Osteoblast (primary cell): Measurements from ENCODE around the gene SEMA4B. TPM values are rescaled to one million over a fixed set of nuclear protein-coding genes. Genes with fewer than 3 reads are reported as not detected.

ENCODE experiments used
- DNase-seq: peaks from one replicate; pipeline ENCODE4 v3.0.0; 2011; ENCODE audit warnings: low spot score, mixed read lengths; ENCODE audit not compliant: insufficient read length; ENCODE audit errors: missing footprints
- H2AFZ ChIP-seq: 2 replicates; pipeline ENCODE4 v1.6.0; 2011; ENCODE audit warnings: mild to moderate bottlenecking, low read length
- H3K27ac ChIP-seq: 2 replicates; pipeline ENCODE4 v1.5.1; 2011; ENCODE audit warnings: mild to moderate bottlenecking, low read depth, low read length, moderate library complexity
- H3K27me3 ChIP-seq: 2 replicates; pipeline ENCODE4 v1.6.0; 2012; ENCODE audit warnings: mild to moderate bottlenecking, control low read depth, inconsistent platforms, low read length, moderate library complexity; ENCODE audit not compliant: insufficient read depth
- H3K36me3 ChIP-seq: 2 replicates; pipeline ENCODE4 v1.5.1; 2011; ENCODE audit warnings: mild to moderate bottlenecking, low read length, control low read depth, moderate library complexity; ENCODE audit not compliant: insufficient read depth
- H3K4me1 ChIP-seq: 2 replicates; pipeline ENCODE4 v1.5.1; 2011; ENCODE audit warnings: mild to moderate bottlenecking, low read length, control low read depth, moderate library complexity; ENCODE audit not compliant: insufficient read depth
- H3K4me2 ChIP-seq: 2 replicates; pipeline ENCODE4 v1.6.0; 2011; ENCODE audit warnings: mild to moderate bottlenecking, low read length; ENCODE audit not compliant: insufficient read depth
- H3K4me3 ChIP-seq: fragments of 200-600 bp; sonication (generic); 3 replicates; pipeline ENCODE4 v1.5.1; 2012; ENCODE audit warnings: mild to moderate bottlenecking, low read length, inconsistent platforms; ENCODE audit not compliant: insufficient read depth
- H3K79me2 ChIP-seq: 2 replicates; pipeline ENCODE4 v1.6.0; 2012; ENCODE audit warnings: mild to moderate bottlenecking, low read length, control low read depth, inconsistent platforms; ENCODE audit not compliant: insufficient read depth
- H3K9me3 ChIP-seq: 2 replicates; pipeline ENCODE4 v1.5.1; 2011; ENCODE audit warnings: low read depth, low read length, control low read depth
- H4K20me1 ChIP-seq: 2 replicates; pipeline ENCODE4 v1.6.0; 2012; ENCODE audit warnings: mild to moderate bottlenecking, low read length, control low read depth; ENCODE audit not compliant: insufficient read depth
- total RNA-seq: library from RNA; depleted of rRNA; stranded (reverse); fragments of >200 nt; gene quantifications from 2 replicates; pipeline ENCODE4 v1.2.3, GENCODE V29; 2012
- TF ChIP-seq, protein P1 (sequence below): IDR thresholded peaks from 2 replicates; pipeline ENCODE4 v1.5.1; 2011; ENCODE audit warnings: mild to moderate bottlenecking, low read depth, low read length, moderate library complexity; ENCODE audit errors: extremely low read depth

SEMA4B gene
- total RNA-seq, 1 donor: 8.7 TPM

DNA sequence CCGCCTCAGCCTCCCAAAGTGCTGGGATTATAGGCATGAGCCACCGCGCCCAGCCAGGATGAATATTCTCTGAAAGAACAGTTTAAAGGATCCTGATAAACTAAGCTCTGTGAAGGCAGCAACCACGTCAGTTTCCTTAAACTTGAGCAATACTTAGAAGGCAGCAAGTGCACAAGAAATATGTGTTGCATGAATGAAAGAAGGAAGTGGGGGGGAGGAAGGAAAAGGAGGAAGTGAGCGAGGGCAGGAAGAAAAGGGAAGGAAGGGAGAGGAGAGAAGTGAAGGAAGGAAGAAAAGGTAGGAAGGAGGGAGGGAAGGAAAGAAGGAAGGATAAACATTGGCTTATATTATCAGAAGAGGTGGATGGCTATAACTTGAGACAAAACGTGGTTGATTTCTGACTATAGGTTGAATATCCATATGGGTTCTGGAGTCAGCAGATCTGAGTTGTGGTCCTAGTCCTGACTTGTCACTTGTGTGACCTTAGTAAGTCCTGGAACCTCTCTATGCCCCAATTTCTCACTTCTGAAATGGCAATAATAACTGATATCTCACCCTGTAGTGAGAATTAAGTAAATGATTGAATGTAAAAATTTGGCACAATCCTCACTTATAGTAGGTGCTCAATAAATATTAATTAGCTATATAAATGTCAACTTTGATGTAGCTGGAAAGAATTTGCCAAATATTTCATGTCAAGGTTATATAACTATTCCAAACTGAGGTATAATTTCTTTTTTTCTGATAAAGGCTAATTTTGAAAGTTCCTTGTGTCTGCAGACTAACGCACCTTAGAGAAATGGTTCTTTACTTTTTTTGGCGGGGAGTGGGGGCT lies 12.0 kb upstream of the SEMA4B start:
- Histone ChIP-seq H3K36me3 (no peaks in the 10 kb centered on the region), H3K4me2 (no peak overlapping the region), H3K27me3 (no peaks in the 10 kb centered on the region), H3K4me1 (peaks cover 7% of the 10 kb centered on the region), H4K20me1 (no peaks in the 10 kb centered on the region), H3K27ac (no peak overlapping the region), H3K4me3 (no peak overlapping the region), H2AFZ (no peak overlapping the region), H3K9me3 (no peaks in the 10 kb centered on the region), H3K79me2 (no peaks in the 10 kb centered on the region)
- DNase-seq: peak; percentile 8
- TF ChIP-seq, protein P1, sequence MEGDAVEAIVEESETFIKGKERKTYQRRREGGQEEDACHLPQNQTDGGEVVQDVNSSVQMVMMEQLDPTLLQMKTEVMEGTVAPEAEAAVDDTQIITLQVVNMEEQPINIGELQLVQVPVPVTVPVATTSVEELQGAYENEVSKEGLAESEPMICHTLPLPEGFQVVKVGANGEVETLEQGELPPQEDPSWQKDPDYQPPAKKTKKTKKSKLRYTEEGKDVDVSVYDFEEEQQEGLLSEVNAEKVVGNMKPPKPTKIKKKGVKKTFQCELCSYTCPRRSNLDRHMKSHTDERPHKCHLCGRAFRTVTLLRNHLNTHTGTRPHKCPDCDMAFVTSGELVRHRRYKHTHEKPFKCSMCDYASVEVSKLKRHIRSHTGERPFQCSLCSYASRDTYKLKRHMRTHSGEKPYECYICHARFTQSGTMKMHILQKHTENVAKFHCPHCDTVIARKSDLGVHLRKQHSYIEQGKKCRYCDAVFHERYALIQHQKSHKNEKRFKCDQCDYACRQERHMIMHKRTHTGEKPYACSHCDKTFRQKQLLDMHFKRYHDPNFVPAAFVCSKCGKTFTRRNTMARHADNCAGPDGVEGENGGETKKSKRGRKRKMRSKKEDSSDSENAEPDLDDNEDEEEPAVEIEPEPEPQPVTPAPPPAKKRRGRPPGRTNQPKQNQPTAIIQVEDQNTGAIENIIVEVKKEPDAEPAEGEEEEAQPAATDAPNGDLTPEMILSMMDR: no peak

GRCh38 chr15:90189781-90190467 lies 11.2 kb upstream of the SEMA4B start:
- H3K4me1 ChIP-seq: peaks cover 2% of the 10 kb centered on the region
- TF ChIP-seq, protein P1: no peak
- no peak overlapping the region for H3K4me2 ChIP-seq
- H4K20me1 ChIP-seq: no peaks in the 10 kb centered on the region
- no peaks in the 10 kb centered on the region for H3K36me3 ChIP-seq
- no peak overlapping the region for H3K27ac ChIP-seq
- no peak for DNase-seq
- H2AFZ ChIP-seq: no peak overlapping the region
- H3K9me3 ChIP-seq: no peaks in the 10 kb centered on the region
- no peak overlapping the region for H3K4me3 ChIP-seq
- H3K79me2 ChIP-seq: no peaks in the 10 kb centered on the region
- no peaks in the 10 kb centered on the region for H3K27me3 ChIP-seq

DNA sequence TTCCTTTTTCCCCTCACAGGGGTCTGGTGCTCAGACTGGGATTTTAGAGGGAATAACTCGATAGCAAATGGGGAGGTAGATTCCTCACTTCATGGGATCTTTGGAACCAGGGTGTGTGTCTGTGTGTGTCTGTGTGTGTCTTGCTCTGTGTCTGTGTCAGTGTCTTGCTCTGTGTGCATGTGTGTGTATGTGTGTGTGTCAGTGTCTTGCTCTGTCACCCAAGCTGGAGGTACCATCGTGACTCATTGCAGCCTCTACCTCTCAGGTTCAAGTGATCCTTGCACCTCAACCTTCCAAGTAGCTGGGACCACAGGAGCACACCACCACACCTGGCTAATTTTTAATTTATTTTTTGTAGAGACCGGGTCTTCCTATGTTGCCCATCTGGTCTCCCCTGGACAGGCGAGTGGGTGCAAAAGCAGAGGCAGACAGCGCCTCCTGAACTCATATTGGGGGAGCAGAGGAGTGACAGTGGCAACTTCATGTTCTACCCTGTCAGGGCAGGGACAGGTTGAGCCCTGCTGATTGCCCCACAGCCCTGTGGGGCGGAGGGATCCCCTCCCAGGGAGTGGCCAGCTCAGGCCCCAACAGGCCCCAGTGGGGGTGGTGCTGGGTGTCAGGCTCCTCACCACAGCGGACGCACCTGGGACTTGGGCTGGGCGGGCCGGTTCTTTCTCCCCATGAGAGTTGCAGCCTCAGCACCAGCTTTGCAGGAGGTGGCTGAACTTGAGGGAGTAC lies 10.4 kb upstream of the SEMA4B start:
- Histone ChIP-seq H2AFZ (no peak overlapping the region), H4K20me1 (no peaks in the 10 kb centered on the region), H3K79me2 (no peaks in the 10 kb centered on the region), H3K9me3 (no peaks in the 10 kb centered on the region), H3K4me2 (no peak overlapping the region), H3K4me1 (no peaks in the 10 kb centered on the region), H3K27me3 (no peaks in the 10 kb centered on the region), H3K27ac (no peak overlapping the region), H3K4me3 (no peak overlapping the region), H3K36me3 (no peaks in the 10 kb centered on the region)
- DNase-seq: peak; percentile 26
- TF ChIP-seq, protein P1: no peak

DNA sequence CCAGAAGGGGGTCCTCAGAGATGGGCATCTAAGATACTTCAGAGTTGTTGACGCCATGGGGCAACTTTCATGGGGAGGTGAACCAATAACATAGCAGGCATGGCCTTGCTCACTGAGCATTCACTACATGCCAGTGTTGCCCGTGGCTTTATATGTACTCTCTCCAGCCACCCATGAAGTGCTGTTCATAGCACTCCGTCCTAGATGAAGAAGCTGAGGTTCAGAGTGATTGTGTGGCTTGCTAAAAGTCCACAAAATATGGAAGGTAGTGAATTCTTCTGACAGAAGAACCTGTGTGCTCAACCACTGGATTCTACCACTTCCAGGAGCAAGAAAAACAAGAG lies 9.8 kb upstream of the SEMA4B start:
- H3K4me1 ChIP-seq: no peaks in the 10 kb centered on the region
- no peak overlapping the region for H2AFZ ChIP-seq
- no peak overlapping the region for H3K4me2 ChIP-seq
- no peaks in the 10 kb centered on the region for H3K79me2 ChIP-seq
- TF ChIP-seq, protein P1: no peak
- H3K9me3 ChIP-seq: no peaks in the 10 kb centered on the region
- DNase-seq: peak; percentile 38
- no peaks in the 10 kb centered on the region for H3K36me3 ChIP-seq
- no peaks in the 10 kb centered on the region for H4K20me1 ChIP-seq
- H3K27ac ChIP-seq: no peak overlapping the region
- H3K4me3 ChIP-seq: no peak overlapping the region
- H3K27me3 ChIP-seq: no peaks in the 10 kb centered on the region
